ENCODE results near the gene C1QB.
A peak's percentile ranks its signal among the peaks of the same experiment; 100 is the strongest.

C1QB gene, protein sequence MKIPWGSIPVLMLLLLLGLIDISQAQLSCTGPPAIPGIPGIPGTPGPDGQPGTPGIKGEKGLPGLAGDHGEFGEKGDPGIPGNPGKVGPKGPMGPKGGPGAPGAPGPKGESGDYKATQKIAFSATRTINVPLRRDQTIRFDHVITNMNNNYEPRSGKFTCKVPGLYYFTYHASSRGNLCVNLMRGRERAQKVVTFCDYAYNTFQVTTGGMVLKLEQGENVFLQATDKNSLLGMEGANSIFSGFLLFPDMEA

GRCh38 chr1:22652881-22653316 lies at the start of gene C1QB:
C1QB (plus strand) TSS chr1:22653236; CDS start chr1:22659463, 6,227 bp downstream.
- DNase-seq, result no peak

DNA sequence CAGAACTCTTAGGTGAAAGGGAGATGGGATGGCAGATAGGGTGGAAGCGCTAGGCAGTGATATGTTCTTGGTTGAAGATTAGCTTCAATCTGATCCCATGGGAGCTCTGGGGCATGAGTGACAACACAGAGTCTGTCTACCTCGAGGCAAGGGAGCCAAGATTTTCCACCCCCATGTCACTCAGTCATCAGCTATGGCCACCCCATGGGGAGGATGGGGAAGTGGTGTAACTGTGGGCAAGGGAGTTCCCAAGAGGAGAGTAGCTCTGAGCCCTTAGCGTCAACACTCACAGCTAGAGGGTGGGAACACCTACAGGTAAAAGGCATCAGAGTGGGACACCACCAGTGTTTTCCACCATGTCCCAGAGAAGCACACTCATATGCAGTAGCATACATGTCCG lies 46.9 kb upstream of the C1QB start:
- no peak for DNase-seq

- no peak for DNase-seq
These were observed 45.9 kb upstream of the C1QB start for GRCh38 chr1:22607154-22607553.

- no peak for DNase-seq
These were observed 44.7 kb upstream of the C1QB start for GRCh38 chr1:22608361-22608760.

GRCh38 chr1:22609291-22609690 lies 43.7 kb upstream of the C1QB start:
- peak; percentile 76 to 95 for DNase-seq

DNA sequence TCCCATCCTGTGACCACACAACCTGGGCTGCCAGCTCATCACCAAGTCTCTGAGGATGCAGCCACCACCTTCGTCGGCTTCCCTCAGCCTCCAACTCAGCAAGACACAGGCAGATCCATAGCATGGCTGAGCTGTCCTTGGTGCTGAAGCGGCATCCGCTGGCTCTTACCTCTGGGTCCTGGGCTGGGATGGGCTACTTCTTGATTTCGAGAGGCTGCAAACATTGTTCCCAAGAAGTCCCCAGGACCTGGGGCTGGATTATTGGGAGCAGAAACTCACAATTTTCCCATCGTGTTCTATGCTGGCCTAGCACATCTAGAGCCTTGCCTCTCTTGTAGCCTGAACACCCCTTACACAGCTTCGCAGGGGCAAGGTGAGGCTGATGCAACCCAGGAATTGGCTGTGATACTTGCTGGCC lies 41.5 kb upstream of the C1QB start:
- no peak for DNase-seq

DNA sequence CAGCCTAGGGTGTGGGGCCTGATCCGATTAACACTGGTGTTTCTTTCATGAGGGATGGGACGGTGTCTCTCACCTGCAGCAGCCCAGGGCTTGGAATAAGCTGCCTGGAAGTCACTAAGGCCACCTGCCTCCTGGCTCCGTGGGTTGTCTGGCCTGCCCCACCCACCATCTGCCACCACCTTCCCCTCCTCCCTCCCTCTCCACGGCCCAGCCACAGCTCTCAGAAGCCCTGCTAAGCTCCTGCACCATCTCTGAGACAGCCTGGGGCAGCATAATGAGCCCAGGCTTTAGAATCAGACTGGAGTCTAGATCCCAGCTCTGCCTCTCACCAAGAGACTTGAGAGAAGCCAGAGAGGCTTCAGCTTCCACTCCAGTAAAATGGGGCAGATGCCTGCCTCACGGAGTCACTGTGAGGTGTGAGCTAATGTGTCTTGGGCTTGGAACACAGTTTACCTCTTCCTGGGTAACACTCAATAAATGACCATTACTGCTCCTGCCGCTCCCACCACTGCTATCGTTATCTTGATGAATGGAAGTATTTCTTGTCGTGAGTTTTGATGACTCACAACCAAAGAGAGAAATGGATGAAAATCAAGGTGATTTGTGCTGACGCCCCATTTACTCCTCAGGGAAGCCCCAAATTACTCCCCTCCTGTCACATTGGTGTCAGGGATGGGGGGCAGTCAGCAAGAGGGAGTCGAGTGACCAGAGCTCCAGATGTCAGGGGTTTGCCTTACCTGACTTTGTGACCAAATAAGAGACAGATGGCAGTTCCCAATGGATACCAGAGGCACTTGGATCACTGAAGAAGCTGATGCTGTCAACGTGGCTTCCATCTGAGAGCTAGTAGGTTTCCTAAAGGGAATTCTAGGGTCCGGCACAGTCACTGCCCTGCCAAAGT lies 40.1 kb upstream of the C1QB start:
- peak; percentile 63 to 80 for DNase-seq

- no peak for DNase-seq
These were observed 39.5 kb upstream of the C1QB start for GRCh38 chr1:22613572-22613918.

GRCh38 chr1:22613951-22614350 lies 39.1 kb upstream of the C1QB start:
- no peak for DNase-seq

GRCh38 chr1:22615886-22616285 lies 37.1 kb upstream of the C1QB start:
- DNase-seq, result no peak

DNA sequence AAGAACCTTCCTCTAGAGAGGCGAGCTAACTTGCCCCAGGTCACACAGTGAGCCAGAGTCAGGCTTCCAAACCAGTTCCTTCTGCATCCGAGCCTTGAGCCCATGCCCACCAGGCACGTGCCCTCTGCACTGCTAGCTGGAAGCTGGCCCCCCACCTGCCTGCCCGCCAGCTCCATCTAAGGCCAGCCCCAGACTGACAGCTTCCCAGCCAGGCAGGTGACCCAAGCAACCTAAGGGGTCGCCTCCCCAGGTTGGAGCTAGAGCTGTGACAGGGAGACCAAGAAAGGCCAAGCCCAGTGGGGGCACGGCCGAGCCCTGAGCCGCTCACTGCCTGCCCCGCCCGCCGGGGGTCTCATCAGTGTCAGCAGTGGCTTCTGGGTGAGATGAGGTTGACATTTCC lies 36.5 kb upstream of the C1QB start:
- DNase-seq, result no peak

- peak; percentile 60 to 81 for DNase-seq
These were observed 35.0 kb upstream of the C1QB start for GRCh38 chr1:22618056-22618455.

- DNase-seq, result no peak
These were observed 33.8 kb upstream of the C1QB start for GRCh38 chr1:22619252-22619651.

DNA sequence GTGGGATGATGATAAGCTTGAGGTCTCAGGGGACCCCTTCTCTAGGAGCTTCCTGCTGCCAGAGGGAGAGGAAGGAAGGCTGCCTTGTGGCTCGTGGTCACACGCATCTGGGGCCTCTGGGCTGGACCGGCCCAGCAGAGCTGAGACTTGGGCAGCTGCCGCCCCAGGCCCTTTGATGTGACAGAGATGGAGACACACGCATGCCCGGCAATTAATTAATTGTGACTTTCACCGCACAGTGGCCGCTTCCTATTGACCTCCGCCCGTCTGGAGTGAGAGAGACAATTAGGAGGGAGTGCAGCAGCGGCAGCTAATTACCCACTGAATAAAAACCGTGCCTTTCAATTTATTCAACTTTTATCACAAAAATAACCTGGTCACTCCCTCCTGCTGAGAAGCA lies 33.2 kb upstream of the C1QB start:
- DNase-seq, result no peak

- DNase-seq, result no peak
These were observed 31.3 kb upstream of the C1QB start for GRCh38 chr1:22621761-22622160.

- no peak for DNase-seq
These were observed 27.6 kb upstream of the C1QB start for GRCh38 chr1:22625262-22625925.

GRCh38 chr1:22626237-22627157 lies 26.5 kb upstream of the C1QB start:
- DNase-seq, result peak in 1 of 2 experiments; percentile 20

- DNase-seq, result peak; percentile 64 to 83
These were observed 25.7 kb upstream of the C1QB start for GRCh38 chr1:22627331-22627730.

GRCh38 chr1:22628698-22629444 lies 24.2 kb upstream of the C1QB start:
- DNase-seq, result no peak

GRCh38 chr1:22629886-22630285 lies 23.1 kb upstream of the C1QB start:
- no peak for DNase-seq

DNA sequence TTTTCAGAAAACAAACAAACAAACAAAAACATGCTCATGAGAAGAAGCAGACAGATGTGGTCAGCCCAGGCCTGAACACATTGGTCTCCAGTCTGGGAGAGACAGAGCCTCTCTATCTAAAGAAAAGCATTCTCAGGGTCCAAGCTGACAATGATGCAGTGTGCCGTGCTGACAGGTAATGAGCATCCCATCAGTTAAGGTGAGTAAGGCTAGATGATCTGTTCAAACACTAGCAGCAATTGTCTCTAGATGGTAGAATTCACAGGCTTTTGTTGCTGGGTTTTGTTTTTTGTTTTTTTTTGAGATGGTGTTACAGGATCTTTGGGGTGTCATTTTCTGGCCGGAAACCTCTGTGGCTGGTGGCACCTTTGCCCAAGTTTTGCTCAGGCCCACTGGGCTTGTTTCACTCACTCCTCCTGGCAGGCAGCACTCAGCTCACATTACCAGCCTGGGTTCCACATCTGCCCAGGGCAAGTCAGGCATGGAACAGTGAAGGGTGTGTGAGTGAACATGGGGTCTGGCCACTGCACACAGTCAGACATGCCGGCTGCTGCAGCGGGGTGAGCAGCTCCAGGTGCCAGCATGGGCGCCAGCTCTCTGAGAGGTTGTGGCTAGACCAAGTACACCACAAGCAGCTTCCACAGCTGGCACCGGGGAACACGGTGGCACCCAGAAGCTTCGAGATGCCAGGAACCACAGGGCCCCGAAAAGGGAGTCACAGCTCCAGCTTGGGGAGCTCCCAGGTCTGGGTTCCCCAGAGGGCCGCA lies 19.2 kb upstream of the C1QB start:
- no peak for DNase-seq
